Effector memory CD4-positive, alpha-beta T cell (primary cell): ENCODE data around the gene VKORC1.
"Not testable (repeated sequence)": the region's sequence is repeated elsewhere in the genome, so short reads cannot be mapped to it uniquely, and the experiment has no call there.

Experiments used
- DNase-seq, 3 donors: peaks; one replicate each; pipeline ENCODE4 v3.0.0-alpha.2; 2020
- H3K27ac ChIP-seq: 2 replicates; pipeline ENCODE4 v1.7.0; 2013; ENCODE audit warnings: mild to moderate bottlenecking, low read length, moderate library complexity; ENCODE audit not compliant: insufficient read depth, poor library complexity, severe bottlenecking
- H3K27me3 ChIP-seq: replicated peaks from 2 replicates; pipeline ENCODE4 v1.7.0; 2013; ENCODE audit warnings: mild to moderate bottlenecking, low read length; ENCODE audit not compliant: insufficient read depth, control insufficient read depth, poor library complexity, severe bottlenecking
- H3K36me3 ChIP-seq: 2 replicates; pipeline ENCODE4 v1.7.0; 2013; ENCODE audit warnings: mild to moderate bottlenecking, low read length, moderate library complexity; ENCODE audit not compliant: control insufficient read depth, insufficient read depth
- H3K4me1 ChIP-seq: 2 replicates; pipeline ENCODE4 v1.7.0; 2013; ENCODE audit warnings: low read length, mild to moderate bottlenecking; ENCODE audit not compliant: control insufficient read depth, insufficient read depth, poor library complexity, severe bottlenecking
- H3K4me3 ChIP-seq: 2 replicates; pipeline ENCODE4 v1.7.0; 2013; ENCODE audit warnings: low read length, low read depth, mild to moderate bottlenecking; ENCODE audit not compliant: insufficient read depth, poor library complexity, severe bottlenecking
- H3K9me3 ChIP-seq: 2 replicates; pipeline ENCODE4 v1.7.0; 2013; ENCODE audit warnings: mild to moderate bottlenecking, low read length, moderate library complexity; ENCODE audit not compliant: control insufficient read depth

The VKORC1 gene

DNA sequence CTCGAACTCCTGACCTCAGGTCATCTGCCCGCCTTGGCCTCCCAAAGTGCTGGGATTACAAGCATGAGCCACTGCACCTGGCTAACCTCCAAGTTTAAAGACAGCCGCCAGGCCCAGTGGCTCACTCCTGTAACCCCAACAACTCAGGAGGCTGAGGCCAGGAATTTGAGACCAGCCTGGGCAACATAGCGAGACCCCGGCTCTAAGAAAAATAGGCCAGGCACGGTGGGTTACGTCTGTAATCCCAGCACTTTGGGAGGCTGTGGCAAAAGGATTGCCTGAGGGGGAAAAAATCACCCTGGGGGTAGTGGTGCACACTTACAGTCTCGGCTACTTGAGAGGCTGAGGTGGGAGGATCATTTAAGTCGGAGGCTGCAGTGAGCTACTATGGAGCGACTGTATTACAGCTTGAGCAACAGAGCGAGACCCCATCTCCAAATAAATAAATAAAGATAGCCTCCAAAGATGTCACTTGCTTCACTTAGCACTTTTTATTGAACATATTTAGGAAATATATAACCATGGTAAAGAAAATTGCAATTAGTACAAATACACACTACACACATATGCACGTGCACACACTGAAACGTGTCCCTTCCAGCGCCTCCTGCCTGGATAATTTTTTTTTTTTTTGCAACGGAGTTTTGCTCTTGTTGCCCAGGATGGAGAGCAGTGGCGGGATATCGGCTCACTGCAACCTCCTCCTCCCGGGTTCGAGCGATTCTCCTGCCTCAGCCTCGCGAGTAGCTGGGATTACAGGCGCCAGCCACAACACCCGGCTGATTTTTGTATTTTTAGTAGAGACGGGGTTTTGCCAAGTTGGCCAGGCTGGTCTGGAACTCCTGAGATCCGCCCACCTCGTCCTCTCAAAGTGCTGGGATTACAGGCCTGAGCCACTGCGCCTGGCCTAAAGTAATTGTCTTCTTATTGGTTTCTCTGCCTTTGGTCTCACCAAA lies 12.2 kb upstream of the VKORC1 start:
- H3K36me3 ChIP-seq, result peaks cover 18% of the 10 kb centered on the region
- H3K4me3 ChIP-seq, result no peak overlapping the region
- H3K27ac ChIP-seq, result no peak overlapping the region
- no peaks in the 10 kb centered on the region for H3K9me3 ChIP-seq
- H3K27me3 ChIP-seq, result no peaks in the 10 kb centered on the region
- peaks cover 10% of the 10 kb centered on the region for H3K4me1 ChIP-seq
- no peak for DNase-seq

DNA sequence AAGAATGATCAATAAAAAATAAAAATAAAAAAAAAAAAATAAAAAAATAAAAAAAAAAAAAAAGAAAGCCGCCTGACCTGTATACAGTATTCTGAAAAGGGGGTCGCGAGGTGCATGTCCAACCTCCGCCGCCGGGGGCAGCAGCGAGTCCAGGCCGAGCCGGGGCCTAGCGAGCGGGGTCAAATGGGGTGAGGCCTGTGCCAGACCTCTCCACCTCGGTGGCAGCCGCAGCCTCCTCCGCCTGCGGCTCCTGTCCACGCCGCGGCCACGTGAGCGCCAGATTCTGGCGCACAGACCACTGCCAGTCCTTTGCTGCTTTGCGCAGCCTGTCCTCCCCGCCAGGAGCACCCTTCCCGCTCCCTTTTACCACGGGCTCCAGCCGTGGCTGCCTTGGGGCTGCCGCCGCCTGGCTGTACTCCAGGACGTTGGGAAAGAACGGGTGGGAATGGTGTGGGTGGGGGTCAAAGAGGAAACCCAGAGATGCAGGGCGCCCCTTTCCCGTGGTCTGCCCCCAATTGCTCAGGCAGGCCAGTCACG lies 11.1 kb upstream of the VKORC1 start:
- peak; percentile 56 to 65 (median 65) for DNase-seq
- Histone ChIP-seq H3K27ac (no peak overlapping the region), H3K4me1 (peaks cover 10% of the 10 kb centered on the region), H3K9me3 (no peaks in the 10 kb centered on the region), H3K4me3 (no peak overlapping the region), H3K36me3 (peaks cover 8% of the 10 kb centered on the region), H3K27me3 (no peaks in the 10 kb centered on the region)

DNA sequence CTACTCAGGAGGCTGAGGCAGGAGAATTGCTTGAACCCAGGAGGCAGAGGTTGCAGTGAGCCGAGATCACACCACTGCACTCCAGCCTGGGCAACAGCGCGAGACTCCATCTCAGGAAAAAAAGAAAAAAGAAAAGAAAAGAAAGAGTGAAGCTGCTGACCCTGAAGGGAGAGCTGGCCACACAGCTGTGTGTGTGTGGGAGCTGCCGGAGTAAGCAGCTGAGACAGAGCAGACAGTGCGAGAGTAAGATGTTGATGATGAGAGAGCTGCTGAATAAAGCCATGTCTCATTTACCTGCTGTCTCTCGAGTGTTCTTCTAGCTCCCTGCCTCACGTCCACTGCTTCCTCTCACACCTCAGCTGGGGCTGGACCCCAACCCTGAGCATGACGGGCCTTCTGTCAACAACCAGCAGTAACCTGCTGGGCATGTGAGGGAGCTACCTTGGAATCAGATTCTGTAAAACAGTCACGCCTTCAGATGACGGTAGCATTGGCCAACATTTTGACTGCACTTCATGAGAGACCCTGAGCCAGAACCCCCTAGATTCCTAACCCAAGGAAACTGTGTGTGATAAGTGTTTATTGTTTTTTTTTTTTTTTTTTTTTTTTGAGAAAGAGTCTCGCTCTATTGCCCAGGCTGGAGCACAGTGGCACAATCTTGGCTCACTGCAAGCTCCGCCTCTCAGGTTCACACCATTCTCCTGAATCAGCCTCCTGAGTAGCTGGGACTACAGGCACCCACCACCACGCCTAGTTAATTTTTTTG lies 6.5 kb upstream of the VKORC1 start:
- H3K27me3 ChIP-seq, DNase-seq, H3K4me1 ChIP-seq, H3K27ac ChIP-seq, H3K36me3 ChIP-seq, H3K4me3 ChIP-seq, H3K9me3 ChIP-seq: not testable (repeated sequence)

DNA sequence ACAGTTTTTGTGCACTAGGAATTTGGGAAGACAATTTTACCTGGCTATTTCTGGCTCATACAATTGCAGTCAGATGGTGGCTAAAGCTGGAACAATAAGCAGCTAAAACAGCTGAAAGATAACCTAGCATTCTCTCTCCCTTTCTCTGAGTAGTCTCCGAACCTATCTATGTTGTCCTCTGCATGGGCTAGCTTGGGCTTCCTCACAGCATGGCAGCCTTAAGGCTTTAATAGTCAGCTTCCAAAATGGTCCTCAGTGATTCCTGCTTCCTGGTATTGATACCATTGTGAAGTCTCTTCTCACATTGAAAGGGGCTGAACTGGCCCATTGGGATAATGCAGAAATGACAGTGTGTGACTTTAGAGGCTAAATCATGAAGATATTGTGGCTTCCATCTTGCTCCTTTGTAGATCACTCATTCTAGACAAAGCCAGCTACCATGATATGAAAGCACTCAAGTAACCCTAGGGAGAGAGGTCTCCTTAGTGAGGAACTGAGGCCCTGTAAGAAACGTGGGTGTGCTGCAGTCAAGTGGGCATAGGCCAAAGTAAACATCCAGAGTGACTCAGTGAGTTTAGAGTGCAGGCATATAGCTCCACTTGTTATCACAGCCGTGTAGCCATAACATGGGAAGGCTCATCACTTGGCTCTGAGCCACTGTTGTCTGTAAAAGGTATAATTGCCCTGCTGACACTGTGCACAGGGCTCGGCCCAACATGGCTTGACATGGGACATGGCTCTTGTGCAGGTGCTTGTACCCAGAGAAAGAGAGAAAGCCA lies 5.5 kb upstream of the VKORC1 start:
- H3K4me3 ChIP-seq, result no peak overlapping the region
- H3K27me3 ChIP-seq, result no peaks in the 10 kb centered on the region
- H3K36me3 ChIP-seq, result no peaks in the 10 kb centered on the region
- no peak overlapping the region for H3K27ac ChIP-seq
- H3K4me1 ChIP-seq, result no peaks in the 10 kb centered on the region
- no peaks in the 10 kb centered on the region for H3K9me3 ChIP-seq
- no peak for DNase-seq

DNA sequence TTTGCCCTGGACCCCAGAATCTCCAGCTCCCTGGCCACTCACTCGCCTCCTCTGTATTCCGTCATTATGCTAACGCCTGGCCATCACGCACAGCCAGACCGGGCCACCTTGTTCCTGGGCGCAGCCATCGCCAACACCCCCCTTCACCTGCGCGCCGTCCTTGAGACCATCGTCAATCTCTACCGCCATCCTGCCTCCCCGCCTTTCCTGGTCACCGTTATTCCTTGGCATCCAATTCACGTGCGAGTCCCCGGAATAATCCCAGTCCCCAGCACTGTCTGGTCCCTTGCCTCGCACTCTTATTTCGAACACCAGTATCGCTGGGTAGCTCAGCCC lies 541 bp downstream of the VKORC1 start:
- Histone ChIP-seq H3K9me3 (no peaks in the 10 kb centered on the region), H3K27me3 (no peaks in the 10 kb centered on the region), H3K36me3 (peaks cover 16% of the 10 kb centered on the region), H3K4me1 (peaks cover 8% of the 10 kb centered on the region), H3K27ac (peak overlapping the region; percentile 77), H3K4me3 (peak overlapping the region; percentile 87)
- no peak for DNase-seq

DNA sequence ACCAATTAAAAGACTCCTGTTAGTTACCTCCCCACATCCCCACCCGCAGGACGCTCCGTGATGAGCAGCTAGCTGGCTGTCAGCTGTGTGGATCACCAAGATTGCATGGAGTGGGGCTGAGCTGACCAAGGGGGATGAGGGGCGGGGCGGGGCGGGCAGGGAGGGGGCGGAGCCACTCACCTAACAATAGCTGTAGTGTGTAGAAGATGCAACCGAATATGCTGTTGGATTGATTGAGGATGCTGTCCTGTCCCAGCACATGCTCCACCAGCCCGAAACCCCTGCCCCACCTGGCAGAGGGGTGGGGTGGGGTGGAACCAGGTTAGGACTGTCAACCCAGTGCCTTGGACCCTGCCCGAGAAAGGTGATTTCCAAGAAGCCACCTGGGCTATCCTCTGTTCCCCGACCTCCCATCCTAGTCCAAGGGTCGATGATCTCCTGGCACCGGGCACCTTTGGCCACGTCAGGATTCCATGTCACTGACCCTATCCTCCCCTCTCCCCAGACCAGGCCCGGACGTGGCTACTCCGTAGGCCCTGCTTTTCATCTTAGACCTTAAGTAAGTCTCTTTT lies 1.4 kb downstream of the VKORC1 start:
- no peak overlapping the region for H3K4me3 ChIP-seq
- H3K27ac ChIP-seq, result no peak overlapping the region
- H3K36me3 ChIP-seq, result peaks cover 16% of the 10 kb centered on the region
- peaks cover 8% of the 10 kb centered on the region for H3K4me1 ChIP-seq
- DNase-seq, result no peak
- H3K9me3 ChIP-seq, result no peaks in the 10 kb centered on the region
- H3K27me3 ChIP-seq, result no peaks in the 10 kb centered on the region

DNA sequence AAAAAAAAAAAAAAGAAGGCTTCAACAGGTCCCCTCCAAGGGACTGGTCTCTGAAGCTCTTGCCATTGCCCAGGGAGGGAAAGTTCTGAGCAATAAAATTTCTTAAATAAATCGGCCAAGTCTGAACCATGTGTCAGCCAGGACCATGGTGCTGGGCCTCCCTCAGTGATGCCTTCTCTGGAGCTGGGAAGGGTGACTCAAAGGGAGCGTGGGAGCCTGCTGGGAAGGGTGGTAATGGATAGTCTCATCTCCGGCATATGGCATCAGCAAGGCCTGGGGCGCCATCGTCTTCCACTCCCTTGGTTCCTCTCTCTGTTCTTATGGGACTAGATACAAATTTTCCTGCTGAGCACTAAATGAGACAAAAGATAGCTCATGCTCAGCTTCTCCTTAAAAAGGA lies 2.3 kb downstream of the VKORC1 start:
- H3K36me3 ChIP-seq, result peaks cover 16% of the 10 kb centered on the region
- no peaks in the 10 kb centered on the region for H3K27me3 ChIP-seq
- peaks cover 8% of the 10 kb centered on the region for H3K4me1 ChIP-seq
- no peak overlapping the region for H3K4me3 ChIP-seq
- no peaks in the 10 kb centered on the region for H3K9me3 ChIP-seq
- H3K27ac ChIP-seq, result no peak overlapping the region
- no peak for DNase-seq

DNA sequence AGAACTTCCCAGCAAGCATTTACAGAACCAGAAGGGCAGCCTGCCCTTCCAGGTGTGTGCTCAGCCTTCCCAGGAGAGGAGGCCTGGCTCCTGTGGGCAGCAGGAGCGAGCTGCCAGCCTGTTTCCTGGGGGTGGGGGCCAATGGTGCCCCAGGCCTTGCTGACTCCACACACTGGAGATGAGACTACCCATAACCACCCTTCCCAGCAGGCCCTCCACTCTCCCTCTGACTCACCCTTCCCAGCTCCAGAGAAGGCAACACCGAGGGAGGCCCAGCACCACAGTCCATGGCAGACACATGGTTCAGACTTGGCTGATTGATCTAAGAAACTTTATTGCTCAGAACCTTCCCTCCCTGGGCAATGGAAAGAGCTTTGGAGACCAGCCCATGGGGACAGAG lies 4.1 kb downstream of the VKORC1 start:
- Histone ChIP-seq H3K4me1 (peaks cover 8% of the 10 kb centered on the region), H3K27me3 (no peaks in the 10 kb centered on the region), H3K36me3 (peaks cover 19% of the 10 kb centered on the region), H3K4me3 (no peak overlapping the region), H3K9me3 (no peaks in the 10 kb centered on the region), H3K27ac (no peak overlapping the region)
- DNase-seq, result no peak

DNA sequence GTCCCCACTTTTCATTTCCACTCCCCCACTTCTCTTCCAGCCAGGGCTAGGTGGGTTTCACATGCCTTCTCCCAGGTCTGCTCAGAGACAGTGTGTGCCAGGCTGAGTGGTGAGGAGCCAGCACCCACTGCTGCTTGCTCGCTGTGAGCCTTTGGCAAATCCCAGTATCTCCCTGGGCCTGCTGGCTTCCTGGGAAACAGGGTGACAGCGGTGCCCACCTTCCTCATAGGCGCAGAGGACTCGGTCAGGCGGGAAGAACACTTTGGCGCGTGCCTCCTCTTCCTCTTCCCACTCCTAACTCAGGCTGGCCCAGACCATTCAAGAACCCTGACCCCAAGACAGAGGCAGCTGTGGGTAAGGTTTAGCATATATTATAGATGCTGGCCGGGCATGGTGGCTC lies 5.4 kb downstream of the VKORC1 start:
- Histone ChIP-seq H3K4me1 (peaks cover 8% of the 10 kb centered on the region), H3K9me3 (no peaks in the 10 kb centered on the region), H3K27me3 (no peaks in the 10 kb centered on the region), H3K36me3 (peaks cover 22% of the 10 kb centered on the region), H3K4me3 (no peak overlapping the region), H3K27ac (no peak overlapping the region)
- DNase-seq, result no peak
